Measurements from ENCODE around the gene RNASE8. TPM values are rescaled to one million over a fixed set of nuclear protein-coding genes. Genes with fewer than 3 reads are reported as not detected.
"Not testable (repeated sequence)": the region's sequence is repeated elsewhere in the genome, so short reads cannot be mapped to it uniquely, and the experiment has no call there.

RNASE8 gene
- total RNA-seq (ENCODE audit: low replicate concordance): not detected in 2 replicates

- Histone ChIP-seq H3K4me1 (no peaks in the 10 kb centered on the region), H3K79me2 (ENCODE audit: low read depth) (no peaks in the 10 kb centered on the region), H3K9ac (no peak within 1 kb of the TSS), H3K27ac (no peak within 1 kb of the TSS), H3K9me3 (ENCODE audit: low read depth) (no peaks in the 10 kb centered on the region), H3K27me3 (no peaks in the 10 kb centered on the region), H3K4me3 (no peak within 1 kb of the TSS), H2AFZ (replicated peaks) (no peak within 1 kb of the TSS), H3K36me3 (no peaks in the 10 kb centered on the region), H4K20me1 (ENCODE audit: low read depth) (no peaks in the 10 kb centered on the region), H3K4me2 (no peak within 1 kb of the TSS), H3F3A (ENCODE audit: low read depth) (no peaks in the 10 kb centered on the region)
- no peaks in the 10 kb centered on the region for H3K9me3 Mint-ChIP-seq
- no peak for DNase-seq (ENCODE audit: low spot score)
- peaks cover 15% of the 10 kb centered on the region for H3K4me1 Mint-ChIP-seq
- no peaks in the 10 kb centered on the region for H3K36me3 Mint-ChIP-seq
- H3K4me3 Mint-ChIP-seq: no peak within 1 kb of the TSS
- H3K27me3 Mint-ChIP-seq (ENCODE audit: insufficient read depth, low read depth): peaks cover 5% of the 10 kb centered on the region
- no peak for TF ChIP-seq EZH2phosphoT487 (IDR thresholded peaks at IDR 0.05)
- no peak for TF ChIP-seq EZH2 (IDR thresholded peaks at IDR 0.05)
- TF ChIP-seq, protein P1, sequence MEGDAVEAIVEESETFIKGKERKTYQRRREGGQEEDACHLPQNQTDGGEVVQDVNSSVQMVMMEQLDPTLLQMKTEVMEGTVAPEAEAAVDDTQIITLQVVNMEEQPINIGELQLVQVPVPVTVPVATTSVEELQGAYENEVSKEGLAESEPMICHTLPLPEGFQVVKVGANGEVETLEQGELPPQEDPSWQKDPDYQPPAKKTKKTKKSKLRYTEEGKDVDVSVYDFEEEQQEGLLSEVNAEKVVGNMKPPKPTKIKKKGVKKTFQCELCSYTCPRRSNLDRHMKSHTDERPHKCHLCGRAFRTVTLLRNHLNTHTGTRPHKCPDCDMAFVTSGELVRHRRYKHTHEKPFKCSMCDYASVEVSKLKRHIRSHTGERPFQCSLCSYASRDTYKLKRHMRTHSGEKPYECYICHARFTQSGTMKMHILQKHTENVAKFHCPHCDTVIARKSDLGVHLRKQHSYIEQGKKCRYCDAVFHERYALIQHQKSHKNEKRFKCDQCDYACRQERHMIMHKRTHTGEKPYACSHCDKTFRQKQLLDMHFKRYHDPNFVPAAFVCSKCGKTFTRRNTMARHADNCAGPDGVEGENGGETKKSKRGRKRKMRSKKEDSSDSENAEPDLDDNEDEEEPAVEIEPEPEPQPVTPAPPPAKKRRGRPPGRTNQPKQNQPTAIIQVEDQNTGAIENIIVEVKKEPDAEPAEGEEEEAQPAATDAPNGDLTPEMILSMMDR (IDR thresholded peaks at IDR 0.05): no peak
- no peak within 1 kb of the TSS for H3K27ac Mint-ChIP-seq
These were observed at the start of gene RNASE8 for GRCh38 chr14:21057803-21058675. Gene RNASE8 (plus strand): TSS chr14:21057822. CDS start chr14:21057893, 71 bp downstream.

- H4K20me1 ChIP-seq (ENCODE audit: low read depth); H3K9me3 ChIP-seq (ENCODE audit: low read depth); H3F3A ChIP-seq (ENCODE audit: low read depth); DNase-seq (ENCODE audit: low spot score); H3K36me3 ChIP-seq; H3K36me3 Mint-ChIP-seq; H3K9me3 Mint-ChIP-seq; H3K4me3 Mint-ChIP-seq; H3K4me3 ChIP-seq; H3K79me2 ChIP-seq (ENCODE audit: low read depth); H3K27me3 Mint-ChIP-seq (ENCODE audit: insufficient read depth, low read depth); H3K27ac ChIP-seq; H3K9ac ChIP-seq; H3K4me1 ChIP-seq: not testable (repeated sequence)
- Mint-ChIP-seq H3K27ac (peak overlapping the region; percentile 98), H3K4me1 (peaks cover 20% of the 10 kb centered on the region)
- Histone ChIP-seq H3K27me3 (peaks cover 18% of the 10 kb centered on the region), H3K4me2 (peak overlapping the region; percentile 40), H2AFZ (replicated peaks) (peak overlapping the region; percentile 58)
These were observed 47.9 kb upstream of the RNASE8 start for GRCh38 chr14:21009721-21010120.

GRCh38 chr14:21011136-21011535 lies 46.5 kb upstream of the RNASE8 start:
- TF ChIP-seq, protein P1 (IDR thresholded peaks at IDR 0.05): no peak
- TF ChIP-seq EZH2phosphoT487 (IDR thresholded peaks at IDR 0.05) (no peak), EZH2 (IDR thresholded peaks at IDR 0.05) (no peak)
- H3F3A ChIP-seq (ENCODE audit: low read depth): no peaks in the 10 kb centered on the region
- no peaks in the 10 kb centered on the region for H3K9me3 Mint-ChIP-seq
- peaks cover 2% of the 10 kb centered on the region for H3K27me3 Mint-ChIP-seq (ENCODE audit: insufficient read depth, low read depth)
- no peak overlapping the region for H3K4me2 ChIP-seq
- H3K36me3 Mint-ChIP-seq: no peaks in the 10 kb centered on the region
- no peaks in the 10 kb centered on the region for H3K79me2 ChIP-seq (ENCODE audit: low read depth)
- H4K20me1 ChIP-seq (ENCODE audit: low read depth): no peaks in the 10 kb centered on the region
- no peak overlapping the region for H3K9ac ChIP-seq
- no peak overlapping the region for H3K4me3 Mint-ChIP-seq
- peaks cover 18% of the 10 kb centered on the region for H3K27me3 ChIP-seq
- H3K36me3 ChIP-seq: no peaks in the 10 kb centered on the region
- H3K9me3 ChIP-seq (ENCODE audit: low read depth): no peaks in the 10 kb centered on the region
- H3K4me1 Mint-ChIP-seq: peaks cover 32% of the 10 kb centered on the region
- no peak for DNase-seq (ENCODE audit: low spot score)
- H3K27ac ChIP-seq: no peak overlapping the region
- peaks cover 9% of the 10 kb centered on the region for H3K4me1 ChIP-seq
- no peak overlapping the region for H3K4me3 ChIP-seq
- H3K27ac Mint-ChIP-seq: no peak overlapping the region
- no peak overlapping the region for H2AFZ ChIP-seq (replicated peaks)

GRCh38 chr14:21014761-21015190 lies 42.8 kb upstream of the RNASE8 start:
- H4K20me1 ChIP-seq (ENCODE audit: low read depth): no peaks in the 10 kb centered on the region
- H3K27me3 ChIP-seq: peaks cover 18% of the 10 kb centered on the region
- TF ChIP-seq, protein P1 (IDR thresholded peaks at IDR 0.05): peak; percentile 92
- TF ChIP-seq EZH2phosphoT487 (IDR thresholded peaks at IDR 0.05): no peak
- H3K79me2 ChIP-seq (ENCODE audit: low read depth): no peaks in the 10 kb centered on the region
- Mint-ChIP-seq H3K4me1 (peaks cover 16% of the 10 kb centered on the region), H3K36me3 (peaks cover 4% of the 10 kb centered on the region), H3K4me3 (no peak overlapping the region), H3K27ac (peak overlapping the region; percentile 72), H3K9me3 (no peaks in the 10 kb centered on the region), H3K27me3 (ENCODE audit: insufficient read depth, low read depth) (peaks cover 2% of the 10 kb centered on the region)
- H2AFZ ChIP-seq (replicated peaks): peak overlapping the region; percentile 38
- H3K9ac ChIP-seq: no peak overlapping the region
- H3K4me1 ChIP-seq: peaks cover under 1% of the 10 kb centered on the region
- no peak overlapping the region for H3K4me2 ChIP-seq
- H3K4me3 ChIP-seq: no peak overlapping the region
- peak; percentile 93 for DNase-seq (ENCODE audit: low spot score)
- no peaks in the 10 kb centered on the region for H3K9me3 ChIP-seq (ENCODE audit: low read depth)
- H3K27ac ChIP-seq: no peak overlapping the region
- no peaks in the 10 kb centered on the region for H3K36me3 ChIP-seq
- no peaks in the 10 kb centered on the region for H3F3A ChIP-seq (ENCODE audit: low read depth)

Measured in neural progenitor cell (in vitro differentiated cells).